Subcutaneous abdominal adipose tissue (tissue), 5 donors: ENCODE data around the gene RUNDC3A.
"Not testable (repeated sequence)": the region's sequence is repeated elsewhere in the genome, so short reads cannot be mapped to it uniquely, and the experiment has no call there.

Source experiments
- H3K27ac ChIP-seq: one replicate; pipeline ENCODE4 v1.7.0; 2013; ENCODE audit warnings: low read depth, mild to moderate bottlenecking, inconsistent platforms, low read length, moderate library complexity
- H3K27me3 ChIP-seq, 5 donors: one replicate each; pipeline ENCODE4 v1.7.0; 2013; ENCODE audit warnings: low read length in 5 of 5, inconsistent platforms in 1 of 5; ENCODE audit not compliant: control insufficient read depth in 5 of 5, insufficient read depth in 4 of 5
- H3K36me3 ChIP-seq, 5 donors: one replicate each; pipeline ENCODE4 v1.7.0; 2013; ENCODE audit warnings: low read length in 5 of 5; ENCODE audit not compliant: control insufficient read depth in 5 of 5, insufficient read depth in 5 of 5
- H3K4me1 ChIP-seq, 5 donors: one replicate each; pipeline ENCODE4 v1.7.0; 2013; ENCODE audit warnings: low read length in 5 of 5, mild to moderate bottlenecking in 3 of 5, moderate library complexity in 1 of 5; ENCODE audit not compliant: control insufficient read depth in 5 of 5, insufficient read depth in 5 of 5
- H3K4me3 ChIP-seq, 5 donors: one replicate each; pipeline ENCODE4 v1.7.0; 2013; ENCODE audit warnings: low read length in 5 of 5, low read depth in 1 of 5
- H3K9ac ChIP-seq, 5 donors: one replicate each; pipeline ENCODE4 v1.7.0; 2013; ENCODE audit warnings: low read length in 5 of 5, mild to moderate bottlenecking in 4 of 5, moderate library complexity in 3 of 5
- H3K9me3 ChIP-seq, 5 donors: one replicate each; pipeline ENCODE4 v1.7.0; 2013; ENCODE audit warnings: low read length in 5 of 5; ENCODE audit not compliant: control insufficient read depth in 5 of 5
- donor health status: healthy.
- donor health status: healthy.
- donor health status: healthy.
- donor health status: healthy.
- donor health status: healthy.

The RUNDC3A gene

GRCh38 chr17:44362949-44363612 is 54.7 kb downstream of the RUNDC3A start:
- peaks cover 0 to 2% (median 0%) of the 10 kb centered on the region in 5 donors for H3K27me3 ChIP-seq
- H3K27ac ChIP-seq = no peak overlapping the region
- peak overlapping the region in 4 of 5 donors; percentile 43 to 72 (median 66) for H3K9ac ChIP-seq
- peaks cover 0 to 35% (median 30%) of the 10 kb centered on the region in 5 donors for H3K4me1 ChIP-seq
- H3K9me3 ChIP-seq = no peaks in the 10 kb centered on the region
- H3K4me3 ChIP-seq = peak overlapping the region in 4 of 5 donors; percentile 64 to 74 (median 65)
- no peaks in the 10 kb centered on the region for H3K36me3 ChIP-seq

GRCh38 chr17:44363613-44364159 is 55.3 kb downstream of the RUNDC3A start, which contains the start of gene FAM171A2:
Gene FAM171A2, minus strand, starts transcription at chr17:44363853. Its CDS starts 139 bp downstream, at chr17:44363714.
- peak within 1 kb of the TSS in 4 of 5 donors; percentile 43 to 72 (median 66) for H3K9ac ChIP-seq
- no peaks in the 10 kb centered on the region for H3K9me3 ChIP-seq
- H3K4me1 ChIP-seq = peaks cover 0 to 35% (median 30%) of the 10 kb centered on the region in 5 donors
- peaks cover 0 to 2% (median 0%) of the 10 kb centered on the region in 5 donors for H3K27me3 ChIP-seq
- H3K36me3 ChIP-seq = no peaks in the 10 kb centered on the region
- H3K4me3 ChIP-seq = peak within 1 kb of the TSS in 4 of 5 donors; percentile 64 to 74 (median 65)
- H3K27ac ChIP-seq = no peak within 1 kb of the TSS

GRCh38 chr17:44365051-44365450 is 56.6 kb downstream of the RUNDC3A start:
- H3K36me3 ChIP-seq, H3K27me3 ChIP-seq, H3K9me3 ChIP-seq, H3K27ac ChIP-seq, H3K4me3 ChIP-seq, H3K9ac ChIP-seq: not testable (repeated sequence)
- peaks cover 0 to 35% (median 30%) of the 10 kb centered on the region in 5 donors for H3K4me1 ChIP-seq

GRCh38 chr17:44367231-44367979 is 59.0 kb downstream of the RUNDC3A start:
- H3K4me3 ChIP-seq = no peak overlapping the region
- H3K36me3 ChIP-seq = no peaks in the 10 kb centered on the region
- H3K9ac ChIP-seq = peak overlapping the region in 1 of 5 donors; percentile 37
- H3K4me1 ChIP-seq = peaks cover 0 to 31% (median 25%) of the 10 kb centered on the region in 5 donors
- no peak overlapping the region for H3K27ac ChIP-seq
- H3K9me3 ChIP-seq = no peaks in the 10 kb centered on the region
- peaks cover 0 to 6% (median 3%) of the 10 kb centered on the region in 5 donors for H3K27me3 ChIP-seq
